Kidney epithelial cell (primary cell): ENCODE measurements around the gene CERS5. TPM values are rescaled to one million over a fixed set of nuclear protein-coding genes. Genes with fewer than 3 reads are reported as not detected.

ENCODE experiments used
- DNase-seq: peaks from one replicate; pipeline ENCODE4 v3.0.0-alpha.2; 2010; ENCODE audit warnings: low read depth
- H3K27me3 ChIP-seq: 2 replicates; pipeline ENCODE4 v1.6.0; 2011; ENCODE audit warnings: low read length; ENCODE audit not compliant: control insufficient read depth, insufficient read depth
- H3K36me3 ChIP-seq: 2 replicates; pipeline ENCODE4 v1.5.1; 2011; ENCODE audit warnings: low read length; ENCODE audit not compliant: control insufficient read depth, insufficient read depth
- H3K4me3 ChIP-seq: 2 replicates; pipeline ENCODE4 v1.5.1; 2011; ENCODE audit warnings: low read depth, mild to moderate bottlenecking, control low read depth, low read length
- CTCF ChIP-seq: IDR thresholded peaks from 2 replicates; pipeline ENCODE4 v1.5.1; 2011; ENCODE audit warnings: mild to moderate bottlenecking, moderate library complexity, low read length, control low read depth, inconsistent platforms; ENCODE audit not compliant: insufficient read depth, poor library complexity, severe bottlenecking
- total RNA-seq: library from RNA; depleted of rRNA; stranded (reverse); fragments of >200 nt; gene quantifications from 2 replicates; pipeline ENCODE4 v1.2.3, GENCODE V29; 2015

CERS5 gene
- total RNA-seq, 1 donor from 2014 or later = 40.9 TPM

- H3K4me3 ChIP-seq = no peak overlapping the region
- TF ChIP-seq CTCF = no peak
These were observed 83.9 kb downstream of the CERS5 start for GRCh38 chr12:50083301-50083700.

GRCh38 chr12:50082644-50083043, 84.5 kb downstream of the CERS5 start:
- no peak for TF ChIP-seq CTCF
- Histone ChIP-seq H3K36me3 (no peaks in the 10 kb centered on the region), H3K27me3 (peaks cover 3% of the 10 kb centered on the region), H3K4me3 (no peak overlapping the region)
- no peak for DNase-seq

More at GRCh38 chr12:50083301-50083700, 83.9 kb downstream of the CERS5 start:
- Histone ChIP-seq H3K36me3 (no peaks in the 10 kb centered on the region), H3K27me3 (peaks cover 3% of the 10 kb centered on the region)
- no peak for DNase-seq

GRCh38 chr12:50081096-50081808, 85.9 kb downstream of the CERS5 start:
- DNase-seq = no peak
- TF ChIP-seq CTCF = no peak
- Histone ChIP-seq H3K27me3 (peaks cover 3% of the 10 kb centered on the region), H3K36me3 (no peaks in the 10 kb centered on the region), H3K4me3 (no peak overlapping the region)

- H3K36me3 ChIP-seq = no peaks in the 10 kb centered on the region
- no peak for DNase-seq
- TF ChIP-seq CTCF = no peak
These were observed 87.4 kb downstream of the CERS5 start for GRCh38 chr12:50079771-50080170.

More at GRCh38 chr12:50079771-50080170, 87.4 kb downstream of the CERS5 start:
- Histone ChIP-seq H3K27me3 (peaks cover 3% of the 10 kb centered on the region), H3K4me3 (no peak overlapping the region)

Other genes with a start within 250 kb of the CERS5 start
- not detected in 2 replicates for gene AQP2, start 216.6 kb downstream of the CERS5 start, total RNA-seq
- not detected in 2 replicates for gene AQP5, start 205.5 kb downstream of the CERS5 start, total RNA-seq
- gene AQP6, start 194.4 kb downstream of the CERS5 start, total RNA-seq = not detected in 2 replicates
- gene RACGAP1, start 141.9 kb downstream of the CERS5 start, total RNA-seq = 12.1 and 12.3 TPM in 2 replicates
- gene ASIC1, start 109.8 kb downstream of the CERS5 start, total RNA-seq = 0.75 and 3.6 TPM in 2 replicates
- 133 and 165 TPM in 2 replicates for gene SMARCD1, start 82.0 kb downstream of the CERS5 start, total RNA-seq
- 0.04 and 0.14 TPM in 2 replicates for gene GPD1, start 63.4 kb downstream of the CERS5 start, total RNA-seq
- gene COX14, start 55.1 kb downstream of the CERS5 start, total RNA-seq = 35.5 and 53.7 TPM in 2 replicates
- gene LIMA1, start 116.2 kb upstream of the CERS5 start, total RNA-seq = 89.0 and 96.0 TPM in 2 replicates
- gene FAM186A, start 229.2 kb upstream of the CERS5 start, total RNA-seq = not detected in 2 replicates
- gene LARP4, start 233.5 kb upstream of the CERS5 start, total RNA-seq = 21.9 and 23.5 TPM in 2 replicates